ENCODE data around the gene OPTC.

GRCh38 chr1:203492748-203493130 lies 1.2 kb upstream of the OPTC start:
- TF ChIP-seq EP300 (conservative IDR thresholded peaks at IDR 0.05; ENCODE audit: poor library complexity, severe bottlenecking), result no peak
- no peak for TF ChIP-seq CTCF (IDR thresholded peaks at IDR 0.05; ENCODE audit: poor library complexity, severe bottlenecking)
- no peak for TF ChIP-seq EZH2 (IDR thresholded peaks at IDR 0.05; ENCODE audit: borderline replicate concordance, insufficient read depth, low read length, poor library complexity, severe bottlenecking)
- TF ChIP-seq RAD21 (conservative IDR thresholded peaks at IDR 0.05), result no peak
